ENCODE measurements around the gene GABRB1. TPM values are rescaled to one million over a fixed set of nuclear protein-coding genes. Genes with fewer than 3 reads are reported as not detected.

The GABRB1 gene
- polyA plus RNA-seq, 3 donors: not detected

DNA sequence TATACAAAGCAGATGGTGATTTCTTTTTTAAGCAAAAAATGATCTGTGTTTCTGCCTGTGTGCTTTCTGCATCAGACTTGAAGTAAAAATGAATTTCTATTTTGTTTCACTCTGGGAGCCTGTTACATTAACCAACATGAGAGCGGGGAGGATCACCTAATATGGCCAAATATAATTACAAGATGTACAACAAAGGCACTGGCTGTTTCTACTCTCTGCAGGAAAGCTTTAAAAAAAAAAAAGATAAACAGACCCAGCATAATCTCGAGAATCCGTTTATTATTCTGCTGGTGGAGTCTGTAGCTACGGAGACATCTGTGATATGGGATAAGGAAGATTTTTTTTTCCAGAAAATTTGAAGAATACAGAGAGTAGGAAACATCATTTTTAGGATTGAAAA is 328.5 kb downstream of the GABRB1 start:
- Histone ChIP-seq H3K27me3 (ENCODE audit: control insufficient read depth in 2 of 2, insufficient read depth in 2 of 2, low read length in 2 of 2) (no peaks in the 10 kb centered on the region), H3K9me3 (replicated peaks in 1 of 2; ENCODE audit: control insufficient read depth in 1 of 2, insufficient read depth in 1 of 2, low read length in 2 of 2) (no peaks in the 10 kb centered on the region), H3K4me2 (replicated peaks; ENCODE audit: extremely low read depth, low read length, poor library complexity, severe bottlenecking) (no peak overlapping the region), H3K9ac (ENCODE audit: insufficient read depth, low read length, poor library complexity, severe bottlenecking) (no peak overlapping the region), H3K4me3 (replicated peaks in 1 of 3; ENCODE audit: low read depth in 2 of 3, low read length in 3 of 3) (no peak overlapping the region), H2AFZ (ENCODE audit: insufficient read depth, low read depth, low read length, poor library complexity, severe bottlenecking) (no peak overlapping the region), H3K36me3 (replicated peaks in 1 of 2; ENCODE audit: control insufficient read depth in 1 of 2, insufficient read depth in 2 of 2, low read length in 2 of 2) (no peaks in the 10 kb centered on the region), H4K20me1 (ENCODE audit: insufficient read depth, low read length) (no peaks in the 10 kb centered on the region), H3K27ac (ENCODE audit: low read depth in 1 of 2, low read length in 2 of 2) (no peak overlapping the region), H3K4me1 (ENCODE audit: control insufficient read depth in 1 of 2, insufficient read depth in 2 of 2, low read length in 2 of 2) (no peaks in the 10 kb centered on the region), H3K79me2 (ENCODE audit: insufficient read depth, low read length) (no peaks in the 10 kb centered on the region)
- Mint-ChIP-seq H3K36me3 (no peaks in the 10 kb centered on the region), H3K27ac (no peak overlapping the region), H3K4me3 (no peak overlapping the region), H3K27me3 (ENCODE audit: low read depth in 3 of 3) (peaks cover 2 to 9% (median 3%) of the 10 kb centered on the region in 3 donors), H3K9me3 (peaks cover 0 to 2% (median 0%) of the 10 kb centered on the region in 7 donors), H3K4me1 (no peaks in the 10 kb centered on the region)
- intact Hi-C loops (cut with micrococcal nuclease): no loop called here
- WGBS (ENCODE audit: insufficient coverage): 100% methylated on average over 1 of the region's 4 CpGs
- no peak for DNase-seq
- TF ChIP-seq, protein P1, sequence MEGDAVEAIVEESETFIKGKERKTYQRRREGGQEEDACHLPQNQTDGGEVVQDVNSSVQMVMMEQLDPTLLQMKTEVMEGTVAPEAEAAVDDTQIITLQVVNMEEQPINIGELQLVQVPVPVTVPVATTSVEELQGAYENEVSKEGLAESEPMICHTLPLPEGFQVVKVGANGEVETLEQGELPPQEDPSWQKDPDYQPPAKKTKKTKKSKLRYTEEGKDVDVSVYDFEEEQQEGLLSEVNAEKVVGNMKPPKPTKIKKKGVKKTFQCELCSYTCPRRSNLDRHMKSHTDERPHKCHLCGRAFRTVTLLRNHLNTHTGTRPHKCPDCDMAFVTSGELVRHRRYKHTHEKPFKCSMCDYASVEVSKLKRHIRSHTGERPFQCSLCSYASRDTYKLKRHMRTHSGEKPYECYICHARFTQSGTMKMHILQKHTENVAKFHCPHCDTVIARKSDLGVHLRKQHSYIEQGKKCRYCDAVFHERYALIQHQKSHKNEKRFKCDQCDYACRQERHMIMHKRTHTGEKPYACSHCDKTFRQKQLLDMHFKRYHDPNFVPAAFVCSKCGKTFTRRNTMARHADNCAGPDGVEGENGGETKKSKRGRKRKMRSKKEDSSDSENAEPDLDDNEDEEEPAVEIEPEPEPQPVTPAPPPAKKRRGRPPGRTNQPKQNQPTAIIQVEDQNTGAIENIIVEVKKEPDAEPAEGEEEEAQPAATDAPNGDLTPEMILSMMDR (IDR thresholded peaks at IDR 0.05): no peak

DNA sequence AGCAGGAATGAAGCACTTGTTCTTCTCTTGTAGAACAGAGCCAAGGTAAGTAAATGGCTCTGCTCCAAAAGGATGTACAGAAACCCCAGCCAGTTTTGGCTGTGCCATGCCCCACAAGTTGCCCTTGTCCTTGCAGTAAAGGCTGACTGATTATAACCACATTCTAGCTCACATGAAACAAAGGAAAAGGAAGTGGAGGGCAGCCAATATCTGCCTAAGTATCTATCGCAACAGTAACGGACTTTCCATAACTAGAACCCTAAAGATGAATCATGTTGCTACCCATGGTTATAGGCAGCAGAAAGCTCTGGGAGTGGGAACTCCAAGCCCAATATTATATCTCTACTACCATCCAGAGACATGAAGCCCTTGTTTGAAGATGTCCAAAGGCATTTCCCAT is 336.4 kb downstream of the GABRB1 start:
- Histone ChIP-seq H3K4me3 (replicated peaks in 1 of 3; ENCODE audit: low read depth in 2 of 3, low read length in 3 of 3) (no peak overlapping the region), H2AFZ (ENCODE audit: insufficient read depth, low read depth, low read length, poor library complexity, severe bottlenecking) (no peak overlapping the region), H3K9me3 (replicated peaks in 1 of 2; ENCODE audit: control insufficient read depth in 1 of 2, insufficient read depth in 1 of 2, low read length in 2 of 2) (no peaks in the 10 kb centered on the region), H4K20me1 (ENCODE audit: insufficient read depth, low read length) (no peaks in the 10 kb centered on the region), H3K4me1 (ENCODE audit: control insufficient read depth in 1 of 2, insufficient read depth in 2 of 2, low read length in 2 of 2) (peaks cover 2 to 6% of the 10 kb centered on the region in 2 donors), H3K79me2 (ENCODE audit: insufficient read depth, low read length) (no peaks in the 10 kb centered on the region), H3K36me3 (replicated peaks in 1 of 2; ENCODE audit: control insufficient read depth in 1 of 2, insufficient read depth in 2 of 2, low read length in 2 of 2) (no peaks in the 10 kb centered on the region), H3K27me3 (ENCODE audit: control insufficient read depth in 2 of 2, insufficient read depth in 2 of 2, low read length in 2 of 2) (no peaks in the 10 kb centered on the region), H3K4me2 (replicated peaks; ENCODE audit: extremely low read depth, low read length, poor library complexity, severe bottlenecking) (no peak overlapping the region), H3K27ac (ENCODE audit: low read depth in 1 of 2, low read length in 2 of 2) (no peak overlapping the region), H3K9ac (ENCODE audit: insufficient read depth, low read length, poor library complexity, severe bottlenecking) (no peak overlapping the region)
- WGBS (ENCODE audit: insufficient coverage): no CpG with 5 or more reads among the region's 2 CpGs
- H3K9me3 Mint-ChIP-seq: peaks cover 0 to 10% (median 3%) of the 10 kb centered on the region in 7 donors
- no peak overlapping the region for H3K4me3 Mint-ChIP-seq
- no peaks in the 10 kb centered on the region for H3K36me3 Mint-ChIP-seq
- DNase-seq: peak in 1 of 3 donors; percentile 15
- H3K4me1 Mint-ChIP-seq: peaks cover 13% of the 10 kb centered on the region
- H3K27me3 Mint-ChIP-seq (ENCODE audit: low read depth in 3 of 3): peaks cover under 1 to 4% (median 3%) of the 10 kb centered on the region in 3 donors
- TF ChIP-seq, protein P1 (IDR thresholded peaks at IDR 0.05): no peak
- no peak overlapping the region for H3K27ac Mint-ChIP-seq
- intact Hi-C loops (cut with micrococcal nuclease): no loop called here
